Motor neuron (in vitro differentiated cells): ENCODE measurements around the gene DCTN1. TPM values are rescaled to one million over a fixed set of nuclear protein-coding genes. Genes with fewer than 3 reads are reported as not detected.
"Not testable (repeated sequence)": the region's sequence is repeated elsewhere in the genome, so short reads cannot be mapped to it uniquely, and the experiment has no call there.

ENCODE experiments used
- ATAC-seq, 8 experiments: fragments of 200-7000 bp; cut with Tn5 transposase; replicated peaks in 6 of 8; 2 replicates each; pipeline ENCODE4 v1.8.0; 2021; ENCODE audit warnings: mild to moderate bottlenecking in 8 of 8, moderate library complexity in 8 of 8
- H3K27ac ChIP-seq, 2 donors: fragments of 250-450 bp; sonication (Bioruptor Pico); 2 replicates each; pipeline ENCODE4 v1.9.0; 2021; ENCODE audit warnings: antibody characterized with exemption in 2 of 2, mild to moderate bottlenecking in 2 of 2, moderate library complexity in 1 of 2
- H3K4me1 ChIP-seq, 2 donors: fragments of 250-450 bp; sonication (Bioruptor Pico); replicated peaks in 1 of 2; 2 replicates each; pipeline ENCODE4 v1.6.1; 2021; ENCODE audit warnings: antibody characterized with exemption in 2 of 2, mild to moderate bottlenecking in 2 of 2, moderate library complexity in 1 of 2
- H3K4me3 ChIP-seq, 5 donors: fragments of 250-450 bp; sonication (Bioruptor Pico); 2 replicates each; pipeline ENCODE4 v1.9.0; 2021; ENCODE audit warnings: antibody characterized with exemption in 5 of 5, mild to moderate bottlenecking in 5 of 5, moderate library complexity in 4 of 5
- WGBS, 10 experiments: fragments of 450-650 bp; shearing (Covaris generic); methylation state at CpG; one replicate each; pipeline ENCODE4 v1.0.0; 2022; 5-methylcytosine and 5-hydroxymethylcytosine counted together
- in situ Hi-C, 9 experiments: fragments of 400-800 bp; cut with MboI; loops; one replicate each; pipeline ENCODE4 v1.15.0; 2021; ENCODE audit warnings: low sequenced_read_pairs in 9 of 9, low pct_unique_long_range_greater_than_20kb in 2 of 9; ENCODE audit not compliant: unreplicated experiment in 9 of 9
- total RNA-seq, 8 experiments: library from RNA; unstranded; fragments of 300-600 nt; gene quantifications; 2 replicates each; pipeline versions ENCODE4 v1.2.3 to v1.2.4, GENCODE V29; 2022

DCTN1 gene
- total RNA-seq = 100 to 1,000 TPM in 7 of 8 experiments, 10 to 100 TPM in 1; 92.7 to 205 (median 134) TPM

GRCh38 chr2:74379851-74380789, at the start of gene DCTN1:
Gene DCTN1, minus strand, starts transcription at chr2:74380311. Its CDS starts 274 bp downstream, at chr2:74380037.
- WGBS, 10 experiments = 10 to 100% (median 90%) methylated on average over 1 to 5 of the region's 14 CpGs; no CpG with 5 or more reads in 4 of the 10 experiments
- Histone ChIP-seq H3K4me1 (peaks cover 17 to 21% of the 10 kb centered on the region in 2 donors), H3K4me3 (peak within 1 kb of the TSS; percentile 41 to 51 (median 44)), H3K27ac (peak within 1 kb of the TSS; percentile 60 to 66)
- ATAC-seq = peak; percentile 90 to 96 (median 96)
- in situ Hi-C loops = no loop called here

GRCh38 chr2:74428675-74429074, 48.6 kb upstream of the DCTN1 start:
- WGBS, 10 experiments = 55 to 100% (median 100%) methylated on average over 1 to 3 of the region's 5 CpGs; no CpG with 5 or more reads in 5 of the 10 experiments
- ATAC-seq = no peak
- in situ Hi-C loops = no loop called here
- Histone ChIP-seq H3K4me3 (no peak overlapping the region), H3K4me1 (no peaks in the 10 kb centered on the region), H3K27ac (no peak overlapping the region)

GRCh38 chr2:74427551-74427950, 47.4 kb upstream of the DCTN1 start:
- 25 to 86% (median 80%) methylated on average over 1 to 3 of the region's 3 CpGs; no CpG with 5 or more reads in 5 of the 10 experiments for WGBS, 10 experiments
- no peak for ATAC-seq
- in situ Hi-C loops = no loop called here

GRCh38 chr2:74426181-74426758, 46.2 kb upstream of the DCTN1 start:
- no peak overlapping the region for H3K27ac ChIP-seq
- peaks cover 0 to 5% of the 10 kb centered on the region in 2 donors for H3K4me1 ChIP-seq
- in situ Hi-C loops = no loop called here
- no peak for ATAC-seq
- no peak overlapping the region for H3K4me3 ChIP-seq
- 77 to 100% (median 100%) methylated on average over 1 to 4 of the region's 14 CpGs; no CpG with 5 or more reads in 7 of the 10 experiments for WGBS, 10 experiments

More at GRCh38 chr2:74427551-74427950, 47.4 kb upstream of the DCTN1 start:
- H3K4me1 ChIP-seq = peaks cover 0 to under 1% of the 10 kb centered on the region in 2 donors
- no peak overlapping the region for H3K4me3 ChIP-seq
- H3K27ac ChIP-seq = no peak overlapping the region

- in situ Hi-C loops = no loop called here
- no peak overlapping the region for H3K27ac ChIP-seq
- peaks cover 0 to 8% of the 10 kb centered on the region in 2 donors for H3K4me1 ChIP-seq
- peak in 2 of 8 experiments; percentile 23 to 42 for ATAC-seq
- WGBS, 10 experiments = 10 to 100% (median 69%) methylated on average over 1 to 2 of the region's 7 CpGs; no CpG with 5 or more reads in 7 of the 10 experiments
- no peak overlapping the region for H3K4me3 ChIP-seq
Measured at GRCh38 chr2:74425523-74425922, 45.4 kb upstream of the DCTN1 start.

- H3K4me3 ChIP-seq = no peak overlapping the region
- peaks cover 0 to 11% of the 10 kb centered on the region in 2 donors for H3K4me1 ChIP-seq
- WGBS, 10 experiments = 79 to 100% (median 90%) methylated on average over 2 of the region's 5 CpGs; no CpG with 5 or more reads in 6 of the 10 experiments
- no peak overlapping the region for H3K27ac ChIP-seq
- ATAC-seq = no peak
- in situ Hi-C loops = no loop called here
Measured at GRCh38 chr2:74424995-74425406, 44.9 kb upstream of the DCTN1 start.

GRCh38 chr2:74424139-74424992, 44.3 kb upstream of the DCTN1 start:
- no peak for ATAC-seq

GRCh38 chr2:74423231-74424095, 43.4 kb upstream of the DCTN1 start:
- WGBS, 10 experiments = 80 to 100% (median 94%) methylated on average over 1 to 7 of the region's 9 CpGs; no CpG with 5 or more reads in 2 of the 10 experiments
- no peak for ATAC-seq
- Histone ChIP-seq H3K27ac (no peak overlapping the region), H3K4me1 (peaks cover 0 to 11% of the 10 kb centered on the region in 2 donors), H3K4me3 (no peak overlapping the region)
- in situ Hi-C loops = no loop called here

More at GRCh38 chr2:74424139-74424992, 44.3 kb upstream of the DCTN1 start:
- in situ Hi-C loops = no loop called here
- 59 to 100% (median 85%) methylated on average over 1 to 2 of the region's 5 CpGs; no CpG with 5 or more reads in 3 of the 10 experiments for WGBS, 10 experiments
- H3K27ac ChIP-seq = no peak overlapping the region
- peaks cover 0 to 11% of the 10 kb centered on the region in 2 donors for H3K4me1 ChIP-seq
- H3K4me3 ChIP-seq = no peak overlapping the region

GRCh38 chr2:74421221-74421870, 41.2 kb upstream of the DCTN1 start, which contains the start of the genes C2orf81 and WDR54:
Gene C2orf81, minus strand, starts transcription at chr2:74421619. Its CDS starts 59 bp downstream, at chr2:74421560.
Gene WDR54, plus strand, starts transcription at chr2:74421730. Its CDS starts 424 bp downstream, at chr2:74422154.
- peaks cover 0 to 17% of the 10 kb centered on the region in 2 donors for H3K4me1 ChIP-seq
- peak; percentile 79 to 97 (median 95) for ATAC-seq
- WGBS, 10 experiments = 0 to 13% (median 6%) methylated on average over 4 to 16 of the region's 57 CpGs; no CpG with 5 or more reads in 2 of the 10 experiments
- peak within 1 kb of the TSS; percentile 52 to 70 (median 57) for H3K4me3 ChIP-seq
- H3K27ac ChIP-seq = peak within 1 kb of the TSS; percentile 89 to 97
- in situ Hi-C loops = no loop called here

GRCh38 chr2:74420443-74421103, 40.5 kb upstream of the DCTN1 start:
- in situ Hi-C loops, ATAC-seq: not testable (repeated sequence)
- peak overlapping the region; percentile 52 to 70 (median 57) for H3K4me3 ChIP-seq
- peak overlapping the region; percentile 89 to 97 for H3K27ac ChIP-seq
- peaks cover 0 to 17% of the 10 kb centered on the region in 2 donors for H3K4me1 ChIP-seq
- WGBS, 10 experiments = 57 to 96% (median 82%) methylated on average over 3 to 19 of the region's 19 CpGs

GRCh38 chr2:74420006-74420405, 39.9 kb upstream of the DCTN1 start:
- Histone ChIP-seq H3K27ac (no peak overlapping the region), H3K4me3 (no peak overlapping the region), H3K4me1 (peaks cover 0 to 17% of the 10 kb centered on the region in 2 donors)
- in situ Hi-C loops = no loop called here
- 39 to 100% (median 82%) methylated on average over 1 to 2 of the region's 2 CpGs for WGBS, 10 experiments
- ATAC-seq = no peak
